OCI-LY1 (cell line): ENCODE data around the gene GJC2.

Experiments
- EZH2 ChIP-seq: fragments of 200-600 bp; sonication (generic), shearing (Covaris generic); IDR thresholded peaks from 2 replicates; pipeline ENCODE4 v1.8.0; 2017; ENCODE audit warnings: borderline replicate concordance, mixed run types, mild to moderate bottlenecking, antibody characterized with exemption, low read length, moderate library complexity, mixed read lengths
- TF ChIP-seq, protein P1 (sequence below): fragments of 200-600 bp; sonication (generic), shearing (Covaris generic); IDR thresholded peaks from 2 replicates; pipeline ENCODE4 v1.5.1; 2017; ENCODE audit warnings: mild to moderate bottlenecking, antibody characterized with exemption, low read length, moderate library complexity, mixed read lengths

DNA sequence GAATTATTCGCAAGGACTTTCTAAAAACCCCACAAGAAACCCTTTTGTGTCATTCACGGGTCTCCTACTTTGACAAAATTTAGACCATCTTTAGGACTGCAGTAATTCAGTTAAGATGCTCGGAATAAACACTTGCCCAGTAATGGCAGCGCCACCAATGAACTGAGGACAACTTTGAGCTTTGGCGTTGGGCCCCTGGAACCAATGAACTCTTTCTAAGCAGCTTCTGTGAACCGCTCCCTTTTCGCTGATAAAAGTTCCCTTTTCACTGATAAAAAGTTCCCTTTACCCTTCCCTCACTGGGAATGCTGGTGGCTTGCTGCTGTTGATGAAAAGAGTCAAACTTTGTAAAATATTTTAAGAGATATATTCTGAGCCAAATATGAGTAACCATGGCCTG is 39.2 kb upstream of the GJC2 start:
- TF ChIP-seq, protein P1, sequence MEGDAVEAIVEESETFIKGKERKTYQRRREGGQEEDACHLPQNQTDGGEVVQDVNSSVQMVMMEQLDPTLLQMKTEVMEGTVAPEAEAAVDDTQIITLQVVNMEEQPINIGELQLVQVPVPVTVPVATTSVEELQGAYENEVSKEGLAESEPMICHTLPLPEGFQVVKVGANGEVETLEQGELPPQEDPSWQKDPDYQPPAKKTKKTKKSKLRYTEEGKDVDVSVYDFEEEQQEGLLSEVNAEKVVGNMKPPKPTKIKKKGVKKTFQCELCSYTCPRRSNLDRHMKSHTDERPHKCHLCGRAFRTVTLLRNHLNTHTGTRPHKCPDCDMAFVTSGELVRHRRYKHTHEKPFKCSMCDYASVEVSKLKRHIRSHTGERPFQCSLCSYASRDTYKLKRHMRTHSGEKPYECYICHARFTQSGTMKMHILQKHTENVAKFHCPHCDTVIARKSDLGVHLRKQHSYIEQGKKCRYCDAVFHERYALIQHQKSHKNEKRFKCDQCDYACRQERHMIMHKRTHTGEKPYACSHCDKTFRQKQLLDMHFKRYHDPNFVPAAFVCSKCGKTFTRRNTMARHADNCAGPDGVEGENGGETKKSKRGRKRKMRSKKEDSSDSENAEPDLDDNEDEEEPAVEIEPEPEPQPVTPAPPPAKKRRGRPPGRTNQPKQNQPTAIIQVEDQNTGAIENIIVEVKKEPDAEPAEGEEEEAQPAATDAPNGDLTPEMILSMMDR, result no peak
- no peak for TF ChIP-seq EZH2
